Measurements from ENCODE around the gene WDCP.

GRCh38 chr2:24047703-24048033 is 477 bp upstream of the WDCP start:
- TF ChIP-seq CTCF (IDR thresholded peaks at IDR 0.05), result no peak
- no peak for TF ChIP-seq EZH2 (IDR thresholded peaks at IDR 0.05; ENCODE audit: borderline replicate concordance, insufficient read depth, low read depth, low read length, poor library complexity, severe bottlenecking)
